Transverse colon (tissue), 4 donors: Measurements from ENCODE around the gene CD74.

Experiments
- CTCF ChIP-seq, 5 experiments: fragments of 200-600 bp in 3 of 5; fragments of 450-650 bp in 2 of 5; sonication (generic) in 3 of 5; IDR thresholded peaks; 1 replicate in 2 of 5; 2 replicates in 3 of 5; pipeline ENCODE4 v1.5.1; 2016 to 2017; ENCODE audit warnings: antibody characterized with exemption in 5 of 5, inconsistent platforms in 3 of 5, mild to moderate bottlenecking in 2 of 5, moderate library complexity in 1 of 5
- POLR2A ChIP-seq: fragments of 450-650 bp; IDR thresholded peaks from one replicate; pipeline ENCODE4 v1.6.1; 2016; ENCODE audit warnings: antibody characterized with exemption, mild to moderate bottlenecking, moderate library complexity
- POLR2AphosphoS5 ChIP-seq, 3 donors: sonication (generic); formaldehyde crosslinking; IDR thresholded peaks; one replicate each; pipeline ENCODE4 v1.6.1; 2016; ENCODE audit warnings: antibody characterized with exemption in 3 of 3

GRCh38 chr5:150422075-150422474 is 9.4 kb upstream of the CD74 start:
- no peak for TF ChIP-seq CTCF (IDR thresholded peaks at IDR 0.05)
- no peak for TF ChIP-seq POLR2A
- TF ChIP-seq POLR2AphosphoS5 (IDR thresholded peaks at IDR 0.05), result no peak
